ENCODE measurements around the gene NTM.

- TF ChIP-seq CTCF (IDR thresholded peaks at IDR 0.05): no peak
- no peak for TF ChIP-seq POLR2A (IDR thresholded peaks at IDR 0.05)
Observed at GRCh38 chr11:132254906-132255305, 884.5 kb downstream of the NTM start.

Data from Peyer's patch (tissue), 4 donors.